HG03442 (cell line): Measurements from ENCODE around the gene CERS6.

Experiments used
- ATAC-seq: cut with Tn5 transposase; IDR thresholded peaks from one replicate; pipeline ENCODE4 v1.9.1; 2021; ENCODE audit warnings: mild to moderate bottlenecking, moderate library complexity; ENCODE audit not compliant: unreplicated experiment

Gene CERS6

DNA sequence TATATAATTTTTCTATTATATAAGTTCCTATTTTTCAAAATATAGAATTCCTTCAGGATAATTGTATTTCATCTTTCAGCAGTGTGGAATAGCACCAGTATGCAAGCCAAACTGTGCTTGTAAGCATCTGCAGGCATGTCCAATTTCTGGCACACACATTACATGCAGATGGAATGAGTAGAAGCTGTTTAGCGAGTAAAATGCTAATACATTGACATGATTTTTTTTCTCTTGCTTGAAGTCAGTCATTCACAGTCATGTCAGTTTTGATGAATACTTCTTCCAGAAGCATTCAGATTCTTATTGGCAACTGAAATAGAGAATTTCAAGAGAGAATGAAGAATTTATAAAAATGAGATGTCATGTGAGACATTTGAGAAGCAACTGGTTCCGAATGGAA is 109.4 kb downstream of the CERS6 start:
- ATAC-seq = no peak

GRCh38 chr2:168566974-168567665 is 111.0 kb downstream of the CERS6 start:
- peak; percentile 40 for ATAC-seq

DNA sequence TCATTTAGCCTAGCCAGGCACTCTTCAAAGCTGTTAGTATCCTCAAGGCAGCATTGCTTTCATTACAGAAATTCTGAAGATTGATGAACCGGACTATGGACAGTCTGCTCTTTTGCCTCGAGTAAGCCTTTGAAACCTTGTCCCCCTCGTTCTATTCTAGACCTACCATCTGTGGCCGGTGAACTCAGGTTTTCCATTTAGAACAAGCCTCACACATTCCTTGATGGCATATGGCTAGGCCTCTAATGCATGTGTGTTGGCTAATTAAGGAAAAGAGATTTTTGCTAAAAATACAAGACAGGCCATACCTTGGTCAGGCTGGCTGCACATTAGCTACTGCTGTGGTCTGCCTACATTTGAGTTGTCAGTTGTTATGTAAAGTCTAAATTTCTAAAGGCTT is 111.8 kb downstream of the CERS6 start:
- ATAC-seq = no peak

DNA sequence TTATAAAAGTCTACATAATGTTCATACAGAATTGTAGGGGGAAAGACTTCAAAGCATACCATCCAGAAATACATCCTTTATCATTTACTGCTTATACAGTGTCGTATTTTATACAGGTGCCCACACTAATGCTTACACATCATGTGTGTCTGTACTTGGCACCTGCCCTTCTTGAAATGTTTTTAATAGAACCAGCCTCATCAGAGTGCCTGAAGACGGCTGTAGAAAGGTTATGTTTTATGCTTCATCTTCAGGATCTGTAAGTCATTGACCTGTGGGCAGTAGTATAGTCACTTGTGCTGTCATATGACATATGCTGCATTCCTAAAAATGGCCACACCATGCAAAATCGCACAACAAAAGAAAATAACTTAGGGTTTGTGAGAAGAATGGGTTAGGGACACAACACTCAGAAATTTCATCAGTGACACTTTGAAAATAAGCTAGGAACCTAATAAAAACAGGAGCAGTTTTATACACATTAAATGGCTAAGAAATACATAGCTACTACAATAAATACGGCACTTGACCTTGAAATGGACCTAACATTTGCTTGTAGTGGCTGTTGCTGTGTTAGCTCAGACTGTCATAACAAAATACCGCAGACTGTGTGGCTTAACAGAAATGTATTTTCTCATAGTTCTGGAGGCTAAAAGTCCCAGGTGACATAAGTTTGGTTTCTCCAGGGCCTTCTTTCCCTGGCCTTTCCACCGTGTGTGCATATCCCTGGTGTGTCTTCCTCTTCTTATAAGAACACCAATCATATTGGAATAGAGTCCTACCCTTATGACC is 112.6 kb downstream of the CERS6 start:
- ATAC-seq = no peak

DNA sequence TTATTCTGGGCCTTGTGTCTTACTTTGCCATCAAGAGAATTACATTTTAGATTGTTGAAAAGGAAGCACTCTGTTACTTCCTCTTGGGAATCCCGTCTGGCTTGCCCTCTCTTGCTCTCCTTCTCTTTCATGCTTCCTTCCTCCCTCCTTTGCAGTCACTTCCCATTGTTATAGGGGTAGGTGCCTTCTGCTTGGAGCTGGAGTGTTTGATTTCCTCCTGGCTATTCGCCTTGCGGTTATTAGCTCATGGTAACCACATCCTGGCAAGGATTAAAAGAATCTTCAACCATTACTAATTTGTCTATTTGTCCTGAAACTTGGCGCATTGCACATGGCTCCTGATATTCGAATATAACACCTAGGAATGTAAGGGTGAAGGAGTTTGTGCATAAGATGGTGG is 115.0 kb downstream of the CERS6 start:
- ATAC-seq = no peak

GRCh38 chr2:168573128-168573903 is 117.2 kb downstream of the CERS6 start:
- no peak for ATAC-seq

DNA sequence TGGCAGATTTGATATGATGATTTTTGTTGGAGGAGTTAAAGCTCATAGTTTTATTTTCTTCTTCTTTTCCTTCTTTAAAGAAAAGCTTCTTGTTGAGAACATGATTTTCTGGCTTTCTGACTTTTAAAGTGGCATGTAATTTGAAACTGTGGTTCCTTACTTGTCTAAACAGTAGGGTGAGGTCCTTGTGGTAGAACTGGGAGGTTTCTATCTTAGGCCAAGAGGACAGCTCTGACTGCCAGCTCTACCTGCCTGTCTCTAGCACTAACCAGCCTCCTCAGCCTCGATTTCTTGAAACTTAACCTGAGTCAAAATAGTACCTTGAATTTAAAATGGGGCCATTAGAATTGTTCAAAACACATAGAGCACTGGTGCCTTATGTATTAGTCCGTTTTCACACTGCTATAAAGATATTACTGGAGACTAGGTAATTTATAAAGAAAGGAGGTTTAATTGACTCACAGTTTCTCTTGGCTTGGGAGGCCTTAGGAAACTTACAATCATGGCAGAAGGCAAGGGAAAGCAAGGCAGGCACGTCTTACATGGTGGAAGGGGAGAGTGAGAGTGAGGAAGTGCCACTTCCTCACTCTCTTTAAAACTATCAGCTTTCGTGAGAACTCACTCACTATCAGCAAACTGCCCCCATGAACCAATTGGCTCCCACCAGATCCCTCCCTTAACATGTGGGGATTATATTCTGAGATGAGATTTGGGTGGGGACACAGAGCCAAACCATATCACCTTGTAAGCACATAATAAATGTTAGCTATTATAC is 119.0 kb downstream of the CERS6 start:
- ATAC-seq = no peak

- no peak for ATAC-seq
Observed at GRCh38 chr2:168577885-168578284, 121.8 kb downstream of the CERS6 start.

DNA sequence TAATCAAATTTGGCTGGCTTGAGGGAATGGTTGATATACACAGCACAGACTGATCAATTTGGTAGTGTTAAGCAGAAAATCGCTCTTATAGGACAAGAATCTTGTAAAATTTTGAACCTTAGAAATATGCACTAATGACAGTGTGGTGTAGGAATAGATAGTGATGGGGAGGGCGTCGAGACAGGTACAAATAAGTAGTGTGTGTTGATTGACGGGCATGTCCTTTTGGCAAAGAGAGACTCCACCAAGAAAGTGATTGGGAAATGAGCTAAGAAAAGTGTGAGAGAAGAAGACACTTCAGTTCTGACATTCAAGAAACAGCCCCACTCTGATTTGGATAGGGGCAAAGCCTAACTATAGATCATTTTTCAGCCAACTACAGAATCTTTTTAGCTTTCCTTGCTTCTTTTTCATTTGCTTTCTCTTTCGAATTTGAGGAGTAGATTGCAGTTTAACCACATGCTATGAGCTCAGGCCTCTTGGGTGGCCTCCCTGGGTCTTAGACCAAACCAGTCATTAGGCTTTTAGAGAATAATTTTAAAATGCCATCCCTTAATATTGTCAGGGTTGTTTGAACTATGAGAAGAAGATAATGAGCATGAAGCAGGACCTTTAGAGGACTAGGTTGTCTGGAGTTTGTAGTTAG is 127.1 kb downstream of the CERS6 start:
- ATAC-seq = peak; percentile 52

GRCh38 chr2:168583710-168584521 is 127.8 kb downstream of the CERS6 start:
- no peak for ATAC-seq

DNA sequence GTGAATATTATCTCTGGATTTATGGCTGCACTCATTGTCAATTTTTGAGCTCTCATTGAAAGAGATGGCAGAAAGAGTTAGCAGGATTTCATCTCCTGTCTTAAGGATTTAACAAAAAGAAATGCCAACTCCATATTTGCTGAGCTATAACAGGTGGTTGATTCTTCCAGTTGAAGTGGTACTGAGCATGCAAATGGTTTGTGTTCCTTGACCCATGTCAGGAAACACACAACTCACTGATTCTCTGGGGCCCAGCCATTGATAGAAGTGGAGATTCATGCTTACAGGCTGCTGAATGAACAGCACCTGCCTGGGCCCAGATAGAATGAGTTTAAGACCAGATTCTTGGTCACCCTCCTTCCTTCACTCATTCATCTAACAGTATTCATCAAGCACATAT is 128.8 kb downstream of the CERS6 start:
- no peak for ATAC-seq

- no peak for ATAC-seq
Observed at GRCh38 chr2:168585700-168586099, 129.6 kb downstream of the CERS6 start.

DNA sequence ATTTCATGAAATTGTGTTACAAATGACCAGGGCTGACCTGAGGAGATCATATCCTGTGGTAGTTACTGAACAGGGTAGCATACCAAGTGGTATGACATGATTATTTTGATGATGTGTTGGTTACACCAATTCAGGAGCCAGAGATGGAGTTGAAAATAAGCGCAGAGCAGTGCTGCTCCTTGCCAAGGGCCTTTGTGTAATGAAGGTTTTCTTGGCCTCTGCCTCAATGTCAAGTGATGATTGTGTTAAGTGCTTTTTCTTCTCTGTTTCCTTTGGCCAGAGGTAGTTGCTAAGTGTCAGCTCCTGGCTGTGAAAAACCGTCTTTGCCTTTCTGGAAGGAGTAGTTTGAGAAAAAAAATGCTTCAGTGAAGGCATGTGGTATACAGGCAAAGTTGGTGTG is 131.2 kb downstream of the CERS6 start:
- no peak for ATAC-seq

- no peak for ATAC-seq
Observed at GRCh38 chr2:168589236-168590211, 133.5 kb downstream of the CERS6 start.

- no peak for ATAC-seq
Observed at GRCh38 chr2:168592181-168592831, 136.2 kb downstream of the CERS6 start.

GRCh38 chr2:168593713-168594112 is 137.6 kb downstream of the CERS6 start:
- peak; percentile 31 for ATAC-seq

DNA sequence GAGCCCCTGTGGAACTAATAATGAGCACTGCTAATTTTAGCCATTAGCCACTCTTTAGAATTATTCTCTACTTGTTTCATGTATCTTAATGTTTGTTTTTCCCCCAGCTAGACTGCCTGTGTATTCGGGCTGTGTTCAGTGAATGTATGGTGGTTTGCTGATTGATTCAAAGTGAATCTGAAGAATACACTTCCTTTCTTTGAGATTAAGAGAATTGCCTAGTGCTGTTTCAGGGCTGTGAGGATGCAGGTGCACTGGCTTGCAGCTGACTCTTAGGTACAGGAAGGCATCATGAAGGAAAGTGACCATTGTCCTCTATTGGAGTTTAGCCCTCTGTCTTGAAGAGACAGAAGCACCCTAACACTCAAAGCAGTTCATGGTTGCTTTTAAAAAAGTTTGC is 138.7 kb downstream of the CERS6 start:
- peak; percentile 84 for ATAC-seq
